Measurements from ENCODE around the gene SEPTIN1.
"Not testable (repeated sequence)": the region's sequence is repeated elsewhere in the genome, so short reads cannot be mapped to it uniquely, and the experiment has no call there.

SEPTIN1 gene

GRCh38 chr16:30401768-30402425 is 19.5 kb upstream of the SEPTIN1 start:
- DNase-seq, result no peak

GRCh38 chr16:30399435-30400186 is 17.2 kb upstream of the SEPTIN1 start:
- DNase-seq, result peak in 1 of 2 experiments; percentile 28

- DNase-seq, result no peak
These were observed 16.5 kb upstream of the SEPTIN1 start for GRCh38 chr16:30398661-30399434.

- DNase-seq, result no peak
These were observed 15.7 kb upstream of the SEPTIN1 start for GRCh38 chr16:30397776-30398660.

GRCh38 chr16:30397056-30397455 is 14.7 kb upstream of the SEPTIN1 start:
- DNase-seq, result no peak

- not testable (repeated sequence) for DNase-seq
These were observed 14.3 kb upstream of the SEPTIN1 start for GRCh38 chr16:30396627-30397026.

GRCh38 chr16:30395992-30396585 is 13.7 kb upstream of the SEPTIN1 start:
- DNase-seq, result peak; percentile 22 to 46

- peak; percentile 81 to 97 for DNase-seq
These were observed 13.0 kb upstream of the SEPTIN1 start, which contains the start of gene ZNF48 for GRCh38 chr16:30395155-30395991. Gene ZNF48 (plus strand): TSS chr16:30395420. CDS start chr16:30395795, 375 bp downstream.

- peak in 1 of 2 experiments; percentile 49 for DNase-seq
These were observed 12.3 kb upstream of the SEPTIN1 start for GRCh38 chr16:30394592-30395154.

- no peak for DNase-seq
These were observed 1.2 kb upstream of the SEPTIN1 start for GRCh38 chr16:30383521-30383920.

GRCh38 chr16:30381291-30382041 is 895 bp downstream of the SEPTIN1 start:
- DNase-seq, result no peak

- no peak for DNase-seq
These were observed 1.6 kb downstream of the SEPTIN1 start for GRCh38 chr16:30380803-30381208.

GRCh38 chr16:30380072-30380802 is 2.1 kb downstream of the SEPTIN1 start:
- DNase-seq, result no peak

- DNase-seq, result no peak
These were observed 3.1 kb downstream of the SEPTIN1 start for GRCh38 chr16:30379158-30379783.

GRCh38 chr16:30378236-30379157 is 3.9 kb downstream of the SEPTIN1 start:
- DNase-seq, result peak; percentile 90 to 99

GRCh38 chr16:30377812-30378235 is 4.5 kb downstream of the SEPTIN1 start:
- DNase-seq, result peak; percentile 78 to 86

GRCh38 chr16:30377050-30377811 is 5.1 kb downstream of the SEPTIN1 start:
- DNase-seq, result no peak
